ENCODE data around the gene GIT1.

Gene GIT1

GRCh38 chr17:29592850-29593551 lies 3.6 kb upstream of the GIT1 start, which contains the start of gene ANKRD13B:
Gene ANKRD13B, plus strand, starts transcription at chr17:29593132. Its CDS starts 490 bp downstream, at chr17:29593622.
- DNase-seq = no peak

DNA sequence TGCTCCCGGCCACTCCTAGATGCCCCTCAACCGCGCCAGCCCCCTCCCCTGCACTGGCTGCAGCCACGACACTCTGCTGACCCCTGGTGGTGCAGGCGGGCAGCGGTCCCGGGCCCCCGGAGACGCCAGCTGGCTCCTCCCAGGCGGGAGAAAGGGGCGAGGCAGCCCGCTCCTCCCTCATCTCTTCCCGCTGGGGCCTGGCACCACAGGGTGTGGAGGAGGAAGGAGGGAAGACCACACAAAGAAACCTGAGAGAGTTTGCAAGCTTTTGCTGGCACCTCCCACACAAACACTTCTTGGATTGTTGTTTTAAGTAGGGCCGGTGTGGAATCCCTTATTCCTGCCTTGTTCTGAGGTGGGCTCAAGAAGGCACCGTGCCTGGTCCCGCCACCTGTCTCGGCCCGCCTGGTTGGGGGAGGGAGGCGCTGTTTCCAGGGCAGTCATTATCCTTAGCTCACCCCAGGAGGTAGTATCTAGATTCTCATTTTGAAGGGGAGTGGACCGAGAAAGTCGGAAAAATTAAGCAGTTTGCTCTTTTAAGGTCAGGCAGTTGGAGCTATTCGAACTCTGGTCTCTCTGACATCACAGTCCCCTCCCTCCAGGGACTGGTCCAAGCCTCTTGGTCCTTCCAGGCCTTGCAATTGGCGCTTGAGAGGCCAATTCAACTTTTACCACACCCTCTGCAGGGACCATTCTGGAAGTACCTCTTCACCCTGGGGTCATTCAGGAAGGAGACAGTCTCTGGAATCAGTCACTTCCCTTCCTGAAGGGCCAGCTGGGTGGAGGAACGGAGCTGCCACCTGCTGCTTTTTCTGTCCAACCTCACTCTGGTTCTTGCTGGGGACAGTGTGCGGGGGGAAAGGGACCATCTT lies 2.5 kb upstream of the GIT1 start:
- peak; percentile 38 to 79 for DNase-seq

GRCh38 chr17:29591146-29591736 lies 1.8 kb upstream of the GIT1 start:
- no peak for DNase-seq

GRCh38 chr17:29590411-29591145 lies 1.1 kb upstream of the GIT1 start:
- peak in 1 of 2 donors; percentile 43 for DNase-seq

DNA sequence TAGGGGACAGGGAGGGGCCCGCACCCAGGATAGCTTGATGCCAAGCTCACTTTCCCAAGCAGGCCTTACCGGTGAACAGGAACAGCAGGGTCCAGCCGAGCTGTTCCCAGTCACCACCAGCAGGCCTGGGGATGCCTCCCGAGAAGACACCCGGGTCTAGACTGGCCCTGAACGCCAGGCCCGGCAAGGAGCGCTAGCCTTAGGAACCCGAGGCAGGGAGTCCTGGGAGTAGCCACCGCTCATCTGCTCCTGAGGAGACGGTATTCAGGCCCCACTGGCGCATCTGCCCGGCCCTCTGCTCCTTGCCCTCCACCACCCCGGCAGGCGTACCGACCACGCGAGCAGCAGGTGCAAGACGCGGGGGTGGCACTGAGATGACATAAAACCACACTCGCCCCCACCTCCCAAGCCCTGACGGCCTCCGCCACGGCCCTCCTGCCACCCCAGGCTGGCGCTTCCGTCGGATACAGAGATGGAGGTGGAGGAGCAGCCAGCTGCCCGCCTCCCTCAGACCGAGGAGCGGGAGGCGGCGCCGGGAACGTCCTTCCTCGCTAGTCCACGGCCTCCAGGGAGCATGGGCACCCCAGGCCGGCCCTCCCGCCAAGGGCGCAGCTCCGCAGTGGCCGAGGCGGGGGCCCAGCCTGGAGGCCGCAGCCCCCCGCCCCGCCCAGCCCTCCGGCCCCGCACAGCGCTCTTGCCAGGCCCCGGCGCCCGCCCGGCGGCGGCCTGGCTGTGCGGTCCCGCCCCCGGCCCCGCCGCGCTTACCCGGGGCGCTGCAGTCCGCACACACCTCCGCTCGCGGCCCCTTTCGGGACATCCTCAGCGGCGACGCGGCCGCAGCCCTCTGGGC lies 661 bp downstream of the GIT1 start:
- DNase-seq = no peak

- no peak for DNase-seq
These were observed 1.4 kb downstream of the GIT1 start for GRCh38 chr17:29588017-29588561.

GRCh38 chr17:29587591-29587990 lies 1.9 kb downstream of the GIT1 start:
- no peak for DNase-seq

- no peak for DNase-seq
These were observed 2.6 kb downstream of the GIT1 start for GRCh38 chr17:29586676-29587469.

DNA sequence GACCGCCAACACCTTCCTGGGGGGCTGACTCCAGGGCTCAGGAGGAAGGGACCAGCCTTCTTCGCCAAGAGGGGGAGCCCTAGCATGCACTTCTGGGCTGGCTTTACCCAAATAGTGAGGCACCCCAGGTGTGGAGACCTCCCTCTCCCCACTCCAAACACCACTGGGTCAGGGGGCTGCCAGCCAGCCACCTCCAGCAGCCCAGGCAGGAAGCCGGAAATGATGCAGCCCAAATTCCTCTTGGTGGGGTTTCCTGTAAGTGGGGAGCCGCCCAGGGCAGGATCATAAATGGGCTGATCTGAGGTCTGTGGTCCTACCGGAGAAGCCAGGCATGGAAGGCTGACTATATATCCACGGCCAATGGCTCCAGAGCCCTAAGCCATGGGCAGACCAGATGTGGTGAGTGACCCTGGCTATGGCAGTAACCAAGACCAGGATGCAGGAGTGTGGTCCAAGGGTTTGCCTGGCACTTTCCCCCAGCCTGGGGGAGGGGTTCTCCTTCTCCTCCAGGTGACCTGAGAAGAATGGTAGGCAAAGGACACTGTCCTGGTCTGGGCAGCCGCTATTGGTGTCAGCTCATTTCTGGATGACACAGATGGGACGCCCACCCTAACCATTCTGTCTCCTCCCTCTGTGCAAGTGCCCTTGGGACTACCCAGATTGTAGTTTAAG lies 4.2 kb downstream of the GIT1 start:
- no peak for DNase-seq

DNA sequence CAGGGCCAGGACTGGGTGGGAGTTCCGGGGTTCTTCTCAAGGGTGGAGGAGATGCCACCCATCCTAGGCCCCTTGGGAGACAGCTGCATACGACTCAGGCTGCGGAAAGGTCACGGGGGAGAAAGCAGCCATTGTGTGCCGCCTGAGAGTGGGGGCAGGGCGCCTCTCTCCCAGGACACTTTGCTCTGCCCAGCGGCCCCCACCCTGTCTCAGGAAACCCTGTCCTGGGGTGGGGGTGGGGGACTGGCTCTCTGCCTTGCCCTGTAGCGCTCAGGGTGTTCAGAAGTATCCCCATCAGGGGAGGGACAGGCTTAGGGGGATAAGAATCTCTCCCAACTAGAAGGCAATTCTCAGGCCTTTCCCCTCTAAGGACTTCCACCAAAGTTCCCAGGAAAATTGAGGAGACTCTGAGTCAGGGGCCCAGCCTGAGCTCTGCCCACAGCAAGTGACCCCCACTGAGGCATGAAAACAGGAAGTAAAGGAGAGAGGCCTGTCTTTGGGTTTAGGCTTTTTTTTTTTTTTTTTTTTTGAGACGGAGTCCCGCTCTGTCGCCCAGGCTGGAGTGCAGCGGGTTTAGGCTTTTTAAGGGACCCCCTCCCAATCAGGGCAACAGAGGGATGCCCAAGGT lies 4.9 kb downstream of the GIT1 start:
- DNase-seq = no peak

DNA sequence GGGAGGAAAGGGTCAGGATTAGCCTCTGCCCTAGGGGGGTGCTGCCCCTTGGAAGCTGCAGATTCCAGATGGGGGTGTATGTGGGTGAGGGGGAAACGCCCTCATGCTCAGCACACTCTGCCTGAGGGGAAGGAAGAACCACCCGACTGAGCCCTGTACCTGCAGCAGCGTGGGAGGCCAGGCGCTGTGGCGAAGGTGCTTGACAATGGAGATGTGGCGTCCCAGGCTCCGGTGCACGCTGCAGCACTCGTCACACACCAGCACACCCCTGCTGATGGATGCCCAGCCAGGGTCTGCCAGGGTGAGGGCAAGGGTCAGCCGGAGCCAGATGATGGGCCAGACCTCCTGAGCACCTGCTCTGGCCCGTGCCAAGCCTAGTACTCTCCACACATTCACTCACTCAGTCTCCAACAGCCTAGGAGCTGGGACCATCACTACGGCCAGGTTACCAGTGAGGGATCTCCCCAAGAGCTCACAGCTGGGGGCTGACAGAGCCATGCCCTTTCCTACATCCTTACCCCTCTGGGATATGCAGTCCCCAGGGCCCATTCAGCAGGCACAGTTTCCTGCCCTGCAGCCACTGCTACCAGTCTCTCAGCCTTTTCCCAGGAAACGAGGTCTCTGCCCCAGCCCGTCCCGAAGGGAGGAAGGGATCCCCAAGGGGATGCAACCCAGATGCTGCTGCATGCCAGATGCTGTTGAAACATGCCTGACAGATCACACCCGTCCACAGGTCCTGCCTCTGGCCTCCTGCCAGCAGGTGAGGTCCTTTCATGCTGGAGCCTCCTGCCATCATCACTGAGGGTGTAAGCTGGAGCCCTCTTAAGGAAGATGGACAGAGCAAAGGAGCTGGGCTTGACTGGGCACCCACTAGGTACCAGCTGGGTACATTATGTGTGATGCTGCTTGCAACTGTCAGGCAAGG lies 5.9 kb downstream of the GIT1 start:
- no peak for DNase-seq

- DNase-seq = no peak
These were observed 6.7 kb downstream of the GIT1 start for GRCh38 chr17:29582772-29583171.

GRCh38 chr17:29582254-29582765 lies 7.1 kb downstream of the GIT1 start:
- DNase-seq = no peak

GRCh38 chr17:29581583-29582253 lies 7.7 kb downstream of the GIT1 start:
- no peak for DNase-seq

DNA sequence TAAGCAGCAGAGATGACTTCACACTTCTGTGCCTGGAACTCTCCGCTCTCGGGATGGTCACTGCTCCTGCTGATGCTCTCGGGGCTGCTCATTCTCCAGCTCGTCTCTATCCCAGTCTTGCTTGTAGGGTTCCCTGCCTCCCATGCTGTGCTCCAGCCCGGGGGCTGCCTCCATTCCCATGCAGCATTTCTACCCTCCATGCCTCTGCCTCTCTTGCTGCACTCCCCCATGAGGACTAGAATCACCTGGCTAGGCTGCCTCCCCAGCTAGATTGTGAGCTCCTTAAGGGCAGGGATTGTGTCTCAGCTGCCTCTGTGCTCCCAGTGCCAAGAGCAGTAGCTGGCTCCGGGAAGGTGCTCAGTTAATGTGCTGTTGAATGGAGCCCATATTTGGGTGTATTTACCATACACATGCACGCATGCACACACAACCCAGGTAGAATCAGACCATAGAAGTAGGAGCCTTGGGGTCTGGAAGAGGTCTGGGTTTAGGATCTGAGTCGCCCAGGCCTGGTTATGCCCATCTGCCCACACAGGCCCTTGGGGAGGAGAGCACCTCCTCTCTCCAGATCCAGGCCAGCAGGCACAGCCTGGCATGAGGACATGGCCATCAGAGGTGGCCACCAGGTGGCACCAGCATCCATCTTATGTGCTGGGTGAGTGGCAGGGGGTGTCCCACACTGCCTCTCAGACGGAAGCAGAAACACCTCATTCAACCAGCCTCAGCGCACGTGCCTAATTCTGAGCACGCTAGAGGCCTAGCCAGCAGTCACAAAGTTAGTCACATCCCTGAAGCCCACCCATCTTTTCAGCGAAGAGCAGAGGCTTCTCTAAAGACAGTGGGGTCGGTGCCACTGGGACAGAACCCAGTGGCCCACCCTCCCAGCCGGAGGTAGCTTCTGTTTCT lies 9.3 kb downstream of the GIT1 start:
- peak; percentile 71 to 94 for DNase-seq

DNA sequence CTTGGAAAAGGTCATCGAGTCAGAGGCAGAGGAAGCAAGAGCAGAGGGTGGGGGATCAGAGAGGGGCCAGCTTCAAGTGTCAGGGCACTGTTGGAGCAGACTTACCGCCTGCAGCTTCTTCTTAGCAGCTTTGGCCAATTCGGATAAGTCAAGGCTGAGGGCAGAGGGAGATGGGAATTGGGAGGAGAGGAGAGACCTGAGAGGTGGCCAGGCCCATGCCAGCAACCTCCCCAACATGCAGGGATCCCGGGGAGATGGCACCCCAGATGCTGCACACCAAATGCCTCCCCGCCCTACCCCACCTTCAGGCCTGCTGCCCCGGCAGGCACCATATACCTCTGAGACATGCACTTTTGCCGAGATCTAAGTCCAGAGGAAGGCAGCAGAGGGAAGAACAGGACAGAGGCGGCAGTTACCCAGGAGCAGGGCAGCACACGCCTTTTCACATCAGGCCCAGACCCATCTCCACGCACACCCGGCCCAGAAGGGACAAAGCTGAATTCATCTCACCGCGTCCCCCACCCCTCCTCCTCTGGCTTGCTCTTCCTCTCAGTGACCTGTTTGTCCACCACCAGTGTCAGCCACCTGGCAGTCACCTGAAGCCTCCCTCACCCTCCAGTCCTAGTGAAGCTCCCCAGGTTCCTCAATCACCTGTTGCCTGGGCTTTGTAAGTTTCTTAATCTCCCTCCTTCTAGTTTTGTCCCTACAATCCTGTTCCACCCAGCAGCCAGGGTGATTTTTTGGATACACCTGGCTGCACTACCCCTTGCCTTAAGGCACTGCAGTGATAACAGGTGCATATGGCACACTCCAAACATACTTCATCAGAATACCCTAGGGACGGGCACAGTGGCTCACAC lies 10.6 kb downstream of the GIT1 start:
- DNase-seq = no peak
